GM06990 (cell line): ENCODE data around the gene RSPO1.

Experiments
- DNase-seq: peaks from one replicate; pipeline ENCODE4 v3.0.0-alpha.2; 2011; ENCODE audit not compliant: insufficient read length; ENCODE audit errors: extremely low read depth
- H3K27me3 ChIP-seq: replicated peaks from 2 replicates; pipeline ENCODE4 v1.6.0; 2011; ENCODE audit warnings: low read length; ENCODE audit not compliant: control insufficient read depth, insufficient read depth
- H3K36me3 ChIP-seq: 2 replicates; pipeline ENCODE4 v1.5.1; 2011; ENCODE audit warnings: low read length; ENCODE audit not compliant: control insufficient read depth, insufficient read depth
- H3K4me3 ChIP-seq: replicated peaks from 2 replicates; pipeline ENCODE4 v1.5.1; 2011; ENCODE audit warnings: low read depth, mild to moderate bottlenecking, control low read depth, low read length
- TF ChIP-seq, protein P1 (sequence below): IDR thresholded peaks from 2 replicates; pipeline ENCODE4 v1.5.1; 2011; ENCODE audit warnings: low read length, control low read depth, mild to moderate bottlenecking, inconsistent platforms; ENCODE audit not compliant: insufficient read depth, poor library complexity, severe bottlenecking

Gene RSPO1

DNA sequence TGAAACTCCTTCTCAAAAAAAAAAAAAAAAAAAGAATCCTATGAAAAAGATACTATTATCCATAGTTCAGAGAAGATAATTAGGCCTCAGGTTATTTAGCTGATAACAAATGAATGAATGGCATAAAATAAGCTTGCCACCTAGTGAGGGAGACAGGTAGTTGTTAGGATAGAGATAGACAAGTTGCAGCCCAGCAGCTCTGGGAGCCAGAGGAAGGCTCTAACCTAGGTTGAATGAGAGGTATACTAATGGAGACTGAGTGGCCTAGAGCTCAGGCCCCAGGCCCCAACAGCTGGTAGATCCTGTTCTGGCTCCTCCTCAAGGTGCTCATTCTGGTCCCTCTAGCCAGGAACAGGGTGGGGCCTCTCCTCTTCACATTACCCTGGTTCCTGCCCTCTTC, 20.6 kb upstream of the RSPO1 start:
- DNase-seq, result no peak
- H3K36me3 ChIP-seq, result no peaks in the 10 kb centered on the region
- H3K27me3 ChIP-seq, result peaks cover 1% of the 10 kb centered on the region
- TF ChIP-seq, protein P1, sequence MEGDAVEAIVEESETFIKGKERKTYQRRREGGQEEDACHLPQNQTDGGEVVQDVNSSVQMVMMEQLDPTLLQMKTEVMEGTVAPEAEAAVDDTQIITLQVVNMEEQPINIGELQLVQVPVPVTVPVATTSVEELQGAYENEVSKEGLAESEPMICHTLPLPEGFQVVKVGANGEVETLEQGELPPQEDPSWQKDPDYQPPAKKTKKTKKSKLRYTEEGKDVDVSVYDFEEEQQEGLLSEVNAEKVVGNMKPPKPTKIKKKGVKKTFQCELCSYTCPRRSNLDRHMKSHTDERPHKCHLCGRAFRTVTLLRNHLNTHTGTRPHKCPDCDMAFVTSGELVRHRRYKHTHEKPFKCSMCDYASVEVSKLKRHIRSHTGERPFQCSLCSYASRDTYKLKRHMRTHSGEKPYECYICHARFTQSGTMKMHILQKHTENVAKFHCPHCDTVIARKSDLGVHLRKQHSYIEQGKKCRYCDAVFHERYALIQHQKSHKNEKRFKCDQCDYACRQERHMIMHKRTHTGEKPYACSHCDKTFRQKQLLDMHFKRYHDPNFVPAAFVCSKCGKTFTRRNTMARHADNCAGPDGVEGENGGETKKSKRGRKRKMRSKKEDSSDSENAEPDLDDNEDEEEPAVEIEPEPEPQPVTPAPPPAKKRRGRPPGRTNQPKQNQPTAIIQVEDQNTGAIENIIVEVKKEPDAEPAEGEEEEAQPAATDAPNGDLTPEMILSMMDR, result no peak
- H3K4me3 ChIP-seq, result no peak overlapping the region

DNA sequence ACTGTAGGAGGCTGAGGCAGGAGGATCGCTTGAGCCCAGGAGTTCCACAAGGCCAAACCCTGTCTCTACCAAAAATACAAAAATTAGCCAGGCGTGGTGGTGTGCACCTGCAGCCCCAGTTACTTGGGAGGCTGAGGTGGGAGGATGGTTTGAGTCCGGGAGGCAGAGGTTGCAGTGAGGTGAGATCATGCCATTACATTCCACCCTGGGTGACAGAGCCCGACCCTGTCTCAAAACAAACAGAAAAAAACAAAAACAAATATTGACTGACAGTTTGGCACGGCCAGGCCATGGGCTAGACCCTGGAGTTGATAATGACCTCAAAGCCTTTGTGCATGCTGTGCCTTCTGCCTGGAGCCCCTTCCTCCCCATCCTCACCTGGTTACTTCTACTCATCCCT, 19.2 kb upstream of the RSPO1 start:
- DNase-seq, result no peak
- TF ChIP-seq, protein P1, result no peak
- no peak overlapping the region for H3K4me3 ChIP-seq
- H3K27me3 ChIP-seq, result peaks cover 1% of the 10 kb centered on the region
- H3K36me3 ChIP-seq, result no peaks in the 10 kb centered on the region

DNA sequence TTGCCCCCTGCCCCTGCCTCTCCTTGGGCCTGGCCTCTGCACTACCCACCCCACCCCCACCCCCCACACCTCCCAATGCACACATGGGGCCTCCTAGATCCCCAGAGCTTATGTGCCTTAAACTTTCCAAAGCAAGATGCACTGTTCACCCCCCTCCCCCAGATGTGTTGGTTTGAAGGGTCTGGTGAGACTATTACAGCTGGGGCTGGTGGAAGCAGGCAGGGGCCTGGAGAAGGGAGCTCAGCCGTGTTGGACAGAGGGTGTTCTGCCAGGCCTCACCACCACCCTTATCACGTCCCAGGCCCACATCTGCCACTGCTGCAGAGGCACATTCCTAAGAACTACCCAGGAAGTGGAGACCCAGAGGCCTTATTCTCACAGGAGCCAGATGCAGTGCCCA, 18.3 kb upstream of the RSPO1 start:
- TF ChIP-seq, protein P1, result no peak
- no peak for DNase-seq
- no peaks in the 10 kb centered on the region for H3K36me3 ChIP-seq
- H3K27me3 ChIP-seq, result peaks cover under 1% of the 10 kb centered on the region
- no peak overlapping the region for H3K4me3 ChIP-seq

DNA sequence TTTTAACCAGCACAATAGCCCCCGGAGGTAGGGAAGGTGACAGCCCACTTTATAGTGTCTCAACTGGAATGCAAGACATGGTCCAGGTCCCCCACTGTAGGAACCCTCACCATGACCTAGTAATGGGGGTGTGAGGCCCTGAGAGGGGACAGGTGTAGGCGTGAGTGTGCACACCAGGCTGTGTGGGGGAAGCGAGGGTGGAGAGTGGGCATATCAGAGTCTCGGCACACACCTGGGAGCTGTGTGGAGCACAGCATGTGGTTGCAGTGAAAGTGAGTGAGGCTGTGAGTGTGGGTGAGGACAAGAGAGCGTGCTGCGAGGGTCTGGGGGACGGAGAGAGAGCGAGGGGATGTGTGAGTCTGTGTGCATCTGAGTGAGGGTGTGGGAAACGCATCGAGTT, 17.1 kb upstream of the RSPO1 start:
- TF ChIP-seq, protein P1, result no peak
- DNase-seq, result no peak
- no peak overlapping the region for H3K4me3 ChIP-seq
- H3K27me3 ChIP-seq, result no peaks in the 10 kb centered on the region; the same call in 1 of the 2 replicates
- H3K36me3 ChIP-seq, result no peaks in the 10 kb centered on the region

DNA sequence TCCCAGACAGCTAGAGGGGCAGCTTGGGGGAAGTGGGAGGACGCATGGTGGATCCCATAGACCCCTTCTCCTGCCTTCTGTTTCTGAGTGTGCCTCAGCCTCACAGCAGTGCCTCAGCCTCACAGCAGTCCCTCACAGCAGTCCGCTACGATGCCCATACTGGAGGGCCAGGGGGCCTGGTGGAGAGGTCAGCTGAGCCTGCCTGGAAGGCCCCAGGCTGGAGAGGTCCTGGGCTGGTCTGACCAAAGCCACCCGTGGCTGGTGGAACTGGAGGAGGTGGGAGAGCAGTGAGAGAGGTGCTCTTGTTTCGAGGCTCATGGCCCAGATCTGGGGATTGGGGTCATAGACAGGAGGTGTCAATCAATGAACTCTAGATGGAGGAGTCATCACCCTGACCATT, 16.0 kb upstream of the RSPO1 start:
- H3K27me3 ChIP-seq, result no peaks in the 10 kb centered on the region
- no peaks in the 10 kb centered on the region for H3K36me3 ChIP-seq
- TF ChIP-seq, protein P1, result no peak
- H3K4me3 ChIP-seq, result no peak overlapping the region
- no peak for DNase-seq

DNA sequence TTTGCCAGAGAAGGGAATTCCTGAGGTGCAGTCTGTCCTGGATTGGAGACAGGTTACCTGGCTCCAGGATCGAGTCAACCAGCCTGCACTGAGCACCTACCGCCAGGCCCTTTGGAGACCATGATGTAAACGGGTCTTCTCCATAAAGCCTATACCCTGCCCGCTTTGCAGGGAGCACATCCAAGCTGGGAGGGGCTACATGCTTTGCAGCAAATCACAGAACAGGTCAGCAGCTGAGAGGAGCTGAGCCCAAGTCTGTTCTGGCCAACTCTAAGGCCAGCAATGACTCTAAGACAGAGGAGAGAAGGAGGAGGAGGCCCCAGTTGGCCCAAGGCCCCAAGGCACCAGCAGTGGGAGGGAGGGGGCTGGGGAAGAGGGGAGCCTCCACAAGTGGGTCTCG, 15.5 kb upstream of the RSPO1 start:
- Histone ChIP-seq H3K27me3 (no peaks in the 10 kb centered on the region), H3K4me3 (no peak overlapping the region), H3K36me3 (no peaks in the 10 kb centered on the region)
- DNase-seq, result no peak
- TF ChIP-seq, protein P1, result no peak
